MCF 10A (cell line): Measurements from ENCODE around the gene PARD3. TPM values are rescaled to one million over a fixed set of nuclear protein-coding genes. Genes with fewer than 3 reads are reported as not detected.
A peak's percentile ranks its signal among the peaks of the same experiment; 100 is the strongest.

ENCODE experiments used
- BruUV-seq: library from RNA; stranded (reverse); fragments of 400-500 nt; replicated peaks from 2 replicates; lab custom pipeline; 2021; lab: Mats Ljungman, UMichigan
- CTCF ChIA-PET: fragments of 300-600 bp; sonication (Branson Sonifier 250); formaldehyde crosslinking; extraction: SDS; loops from one replicate; lab custom pipeline; 2021; ENCODE audit warnings: antibody characterized with exemption, inconsistent platforms; lab: Yijun Ruan, JAX
- POLR2A ChIA-PET: fragments of 300-600, 350-650 bp; sonication (Branson Sonifier 250); formaldehyde crosslinking; extraction: SDS; loops from one replicate; lab custom pipeline; 2020; ENCODE audit warnings: antibody characterized with exemption, inconsistent platforms; lab: Yijun Ruan, JAX
- DNase-seq: peaks from one replicate; pipeline ENCODE4 v3.0.0-alpha.2; 2018; ENCODE audit not compliant: unreplicated experiment
- H3K27ac Mint-ChIP-seq: one replicate; pipeline ENCODE4 v1.8.0; 2022; ENCODE audit warnings: mild to moderate bottlenecking, low read depth, mixed read lengths; ENCODE audit not compliant: unreplicated experiment
- H3K27me3 Mint-ChIP-seq: one replicate; pipeline ENCODE4 v1.8.0; 2022; ENCODE audit warnings: mixed read lengths; ENCODE audit not compliant: insufficient read depth, unreplicated experiment
- H3K36me3 Mint-ChIP-seq: one replicate; pipeline ENCODE4 v1.8.0; 2022; ENCODE audit warnings: mild to moderate bottlenecking, moderate library complexity, mixed read lengths; ENCODE audit not compliant: insufficient read depth, unreplicated experiment
- H3K4me1 Mint-ChIP-seq: one replicate; pipeline ENCODE4 v1.8.0; 2022; ENCODE audit warnings: mixed read lengths; ENCODE audit not compliant: insufficient read depth, unreplicated experiment
- H3K4me3 Mint-ChIP-seq: one replicate; pipeline ENCODE4 v1.8.0; 2022; ENCODE audit warnings: mild to moderate bottlenecking, moderate library complexity, mixed read lengths; ENCODE audit not compliant: unreplicated experiment
- H3K9me3 Mint-ChIP-seq: one replicate; pipeline ENCODE4 v1.8.0; 2022; ENCODE audit warnings: mixed read lengths; ENCODE audit not compliant: unreplicated experiment
- intact Hi-C: fragments of 100-400 bp; cut with micrococcal nuclease; formaldehyde crosslinking; loops from 2 replicates; pipeline ENCODE4 v1.14.1; 2022
- total RNA-seq: library from RNA; stranded (reverse); gene quantifications from 2 replicates; pipeline ENCODE4 v1.2.3, GENCODE V29; 2022
- TF ChIP-seq, protein P1 (sequence below): fragments of 200-600 bp; IDR thresholded peaks from one replicate; pipeline ENCODE4 v1.8.0; 2022; ENCODE audit warnings: antibody characterized with exemption, mild to moderate bottlenecking; ENCODE audit not compliant: unreplicated experiment

Gene PARD3
- total RNA-seq, 1 experiment from 2014 or later: 70.0 TPM

DNA sequence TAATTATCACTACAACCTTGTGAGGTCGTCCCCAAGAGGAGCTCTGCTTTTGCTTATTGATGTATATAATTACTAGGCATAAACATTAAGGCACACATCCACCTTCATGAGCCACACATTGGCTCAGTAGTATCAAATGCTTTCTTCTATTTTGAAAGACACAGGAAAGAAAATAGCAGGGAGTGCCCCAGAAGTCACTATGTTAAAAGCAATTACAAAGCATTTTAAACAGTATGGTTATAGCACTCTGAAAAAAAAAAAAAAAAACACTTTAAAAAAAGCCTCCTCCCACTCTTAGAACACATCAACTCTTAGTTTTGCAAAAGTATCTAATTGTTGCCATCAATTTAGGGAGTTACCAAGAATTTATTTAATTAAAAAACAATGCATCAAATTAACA, 474.2 kb downstream of the PARD3 start:
- Mint-ChIP-seq H3K4me1 (no peaks in the 10 kb centered on the region), H3K36me3 (peaks cover 22% of the 10 kb centered on the region), H3K27ac (peak overlapping the region; percentile 28), H3K9me3 (no peaks in the 10 kb centered on the region), H3K27me3 (no peaks in the 10 kb centered on the region), H3K4me3 (no peak overlapping the region)
- no peak for DNase-seq
- ChIA-PET CTCF (interaction anchor here (0.6 to 0.7 kb wide), 2 partner anchors 52 to 1226 kb away, joined by 3 read pairs; no protein-coding TSS in a partner anchor), POLR2A (interaction anchor here (0.9 kb wide), 1 partner anchor 8 kb away, joined by 3 read pairs; no protein-coding TSS in a partner anchor)
- TF ChIP-seq, protein P1, sequence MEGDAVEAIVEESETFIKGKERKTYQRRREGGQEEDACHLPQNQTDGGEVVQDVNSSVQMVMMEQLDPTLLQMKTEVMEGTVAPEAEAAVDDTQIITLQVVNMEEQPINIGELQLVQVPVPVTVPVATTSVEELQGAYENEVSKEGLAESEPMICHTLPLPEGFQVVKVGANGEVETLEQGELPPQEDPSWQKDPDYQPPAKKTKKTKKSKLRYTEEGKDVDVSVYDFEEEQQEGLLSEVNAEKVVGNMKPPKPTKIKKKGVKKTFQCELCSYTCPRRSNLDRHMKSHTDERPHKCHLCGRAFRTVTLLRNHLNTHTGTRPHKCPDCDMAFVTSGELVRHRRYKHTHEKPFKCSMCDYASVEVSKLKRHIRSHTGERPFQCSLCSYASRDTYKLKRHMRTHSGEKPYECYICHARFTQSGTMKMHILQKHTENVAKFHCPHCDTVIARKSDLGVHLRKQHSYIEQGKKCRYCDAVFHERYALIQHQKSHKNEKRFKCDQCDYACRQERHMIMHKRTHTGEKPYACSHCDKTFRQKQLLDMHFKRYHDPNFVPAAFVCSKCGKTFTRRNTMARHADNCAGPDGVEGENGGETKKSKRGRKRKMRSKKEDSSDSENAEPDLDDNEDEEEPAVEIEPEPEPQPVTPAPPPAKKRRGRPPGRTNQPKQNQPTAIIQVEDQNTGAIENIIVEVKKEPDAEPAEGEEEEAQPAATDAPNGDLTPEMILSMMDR: no peak
- intact Hi-C loops: no loop called here
- BruUV-seq: no TSS peak

DNA sequence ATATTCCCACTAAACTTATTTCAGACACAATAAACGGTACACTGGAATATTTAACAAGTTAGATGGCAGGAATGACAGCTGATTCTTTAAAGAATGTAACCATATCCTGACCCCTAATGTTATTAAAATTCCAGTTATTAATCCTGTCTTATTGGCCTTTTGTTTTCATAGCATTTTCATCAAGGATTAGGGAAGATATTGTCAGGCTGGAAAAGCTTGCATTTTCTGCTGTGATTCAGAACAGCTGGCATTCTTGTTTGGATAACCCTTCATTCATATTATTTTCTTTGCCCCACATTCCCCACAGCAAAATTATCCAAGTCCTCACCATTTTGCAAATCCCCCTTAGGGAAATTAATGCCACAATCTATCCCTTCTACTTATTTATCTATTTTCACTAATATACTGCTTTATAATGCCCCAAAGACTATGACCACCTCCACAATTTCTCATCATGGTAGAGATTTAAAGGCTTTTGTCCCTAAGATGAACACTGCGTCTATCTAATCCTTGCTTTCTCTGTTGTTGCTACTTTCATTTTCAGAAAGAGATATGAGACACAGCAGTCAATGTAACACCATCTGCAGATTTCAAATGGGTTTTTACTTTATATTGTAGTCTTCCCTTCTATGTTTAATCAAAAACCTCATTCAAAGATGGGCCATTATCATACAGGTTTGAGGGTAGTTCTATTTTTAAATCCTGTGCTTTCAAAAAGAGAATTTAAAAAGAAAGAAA, 475.1 kb downstream of the PARD3 start:
- POLR2A ChIA-PET: no interaction called here
- Mint-ChIP-seq H3K36me3 (peaks cover 15% of the 10 kb centered on the region), H3K9me3 (no peaks in the 10 kb centered on the region), H3K27ac (peak overlapping the region; percentile 28), H3K4me1 (no peaks in the 10 kb centered on the region), H3K27me3 (no peaks in the 10 kb centered on the region), H3K4me3 (no peak overlapping the region)
- intact Hi-C loops: no loop called here
- no TSS peak for BruUV-seq
- DNase-seq: no peak
- CTCF ChIA-PET: no interaction called here
- TF ChIP-seq, protein P1: no peak

DNA sequence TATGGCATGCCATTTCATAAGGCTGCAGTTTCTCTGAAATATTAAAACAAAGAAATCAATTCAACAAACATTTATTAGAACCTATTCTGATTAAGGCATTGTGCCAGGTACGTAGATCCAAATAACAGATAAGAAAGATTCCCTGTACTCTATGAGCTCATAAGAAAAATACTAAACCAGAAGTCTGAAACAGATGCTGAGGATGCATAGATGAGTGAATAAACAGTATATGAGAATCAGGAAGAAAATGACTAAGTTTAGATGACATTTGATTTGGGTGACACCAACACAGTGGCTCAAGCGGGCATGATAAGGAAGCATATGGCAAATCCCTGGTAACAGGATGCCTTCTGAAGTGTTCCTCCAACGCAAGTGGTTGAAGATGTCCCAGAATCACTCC, 477.2 kb downstream of the PARD3 start:
- H3K36me3 Mint-ChIP-seq: peaks cover 5% of the 10 kb centered on the region
- no peaks in the 10 kb centered on the region for H3K27me3 Mint-ChIP-seq
- no TSS peak for BruUV-seq
- no peaks in the 10 kb centered on the region for H3K4me1 Mint-ChIP-seq
- intact Hi-C loops: no loop called here
- CTCF ChIA-PET: no interaction called here
- H3K4me3 Mint-ChIP-seq: no peak overlapping the region
- DNase-seq: no peak
- TF ChIP-seq, protein P1: no peak
- no peaks in the 10 kb centered on the region for H3K9me3 Mint-ChIP-seq
- H3K27ac Mint-ChIP-seq: no peak overlapping the region
- POLR2A ChIA-PET: interaction anchor here (0.7 kb wide), 1 partner anchor 52 kb away, joined by 3 read pairs; no protein-coding TSS in a partner anchor

DNA sequence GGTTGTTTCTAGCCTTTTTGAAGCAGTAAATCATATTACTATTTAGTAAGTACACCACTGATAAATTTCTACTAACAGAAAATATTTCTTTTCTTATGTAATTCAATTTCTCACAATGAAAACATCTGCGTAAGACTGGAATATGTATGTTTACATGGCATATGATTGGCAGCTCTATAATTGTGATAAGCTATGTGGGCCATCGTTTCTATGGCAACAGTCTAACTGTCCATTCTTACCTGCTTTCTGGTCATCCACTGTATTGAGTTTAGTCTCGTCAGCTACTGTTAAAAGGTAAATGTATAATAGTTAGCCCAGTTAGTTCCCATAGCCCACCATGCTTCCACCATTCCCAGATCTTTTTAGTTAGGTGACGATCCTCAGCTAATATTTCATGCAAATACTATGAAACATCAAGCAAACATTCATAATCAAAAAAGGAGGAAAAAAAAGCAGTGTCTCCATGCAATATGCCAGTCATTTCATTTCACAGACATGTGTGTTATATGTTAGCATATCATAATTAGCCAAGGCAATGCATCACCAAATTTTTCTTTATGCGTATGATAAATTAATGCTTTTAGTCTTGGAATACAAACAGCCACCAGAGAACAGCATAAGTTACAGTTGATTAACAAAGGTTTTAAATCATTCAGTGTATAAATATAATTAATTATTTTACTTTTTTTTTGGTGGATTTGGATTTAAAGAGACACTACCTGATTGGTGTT, 479.0 kb downstream of the PARD3 start:
- TF ChIP-seq, protein P1: no peak
- POLR2A ChIA-PET: interaction anchor here (0.5 kb wide), 1 partner anchor 11 kb away, joined by 3 read pairs; no protein-coding TSS in a partner anchor
- Mint-ChIP-seq H3K27me3 (no peaks in the 10 kb centered on the region), H3K36me3 (peaks cover 12% of the 10 kb centered on the region), H3K27ac (no peak overlapping the region), H3K4me1 (no peaks in the 10 kb centered on the region), H3K9me3 (no peaks in the 10 kb centered on the region), H3K4me3 (no peak overlapping the region)
- CTCF ChIA-PET: interaction anchor here (0.6 kb wide), 1 partner anchor 57 kb away, joined by 5 read pairs; no protein-coding TSS in a partner anchor
- intact Hi-C loops: no loop called here
- no peak for DNase-seq
- no TSS peak for BruUV-seq
